NCI-H2171 treated with DMSO at 0.1 percent for 48 hours (cell line): ENCODE measurements around the gene TJP2.

Source experiments
- DNase-seq: peaks from one replicate; lab custom pipeline; 2025; lab: John Stamatoyannopoulos, UW

The TJP2 gene

DNA sequence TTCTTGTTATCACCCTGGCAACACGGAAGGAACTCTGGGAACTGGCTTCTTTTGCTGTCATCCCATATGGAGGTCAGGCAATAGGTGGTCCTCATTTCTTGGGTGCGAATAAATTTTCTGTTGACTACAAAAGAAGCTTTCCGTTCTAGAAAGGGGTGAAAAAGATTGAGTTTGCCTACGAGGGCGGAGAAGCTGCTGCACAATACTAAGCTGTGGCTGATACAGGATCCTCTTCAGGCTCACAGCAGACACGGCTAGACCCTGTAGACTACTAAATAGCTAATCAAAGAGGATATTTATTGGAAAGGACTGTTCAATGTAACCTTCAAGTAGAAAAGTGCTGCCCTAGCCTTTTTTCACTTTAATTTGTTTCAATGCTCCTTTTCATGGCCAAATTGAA, 58.1 kb downstream of the TJP2 start:
- DNase-seq: no peak

DNA sequence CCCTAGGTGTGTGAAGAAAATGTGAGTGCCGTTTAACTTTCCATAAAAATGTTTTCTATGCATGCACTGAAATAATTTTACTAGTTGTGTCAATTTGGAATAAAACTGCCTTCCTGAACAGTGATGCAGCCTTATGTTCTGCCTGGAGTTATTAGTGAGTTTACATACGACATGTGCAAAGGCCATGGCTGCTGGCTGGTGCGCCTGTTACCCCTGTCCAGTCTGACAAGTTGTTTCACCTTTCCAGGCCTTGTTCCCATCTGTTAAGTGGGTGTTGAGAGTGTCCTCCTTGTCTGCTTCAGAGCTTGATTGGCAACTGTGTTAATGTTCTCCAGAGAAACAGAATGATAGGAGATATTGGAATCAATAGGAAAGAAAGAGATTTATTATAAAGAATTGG, 60.6 kb downstream of the TJP2 start:
- DNase-seq: no peak

DNA sequence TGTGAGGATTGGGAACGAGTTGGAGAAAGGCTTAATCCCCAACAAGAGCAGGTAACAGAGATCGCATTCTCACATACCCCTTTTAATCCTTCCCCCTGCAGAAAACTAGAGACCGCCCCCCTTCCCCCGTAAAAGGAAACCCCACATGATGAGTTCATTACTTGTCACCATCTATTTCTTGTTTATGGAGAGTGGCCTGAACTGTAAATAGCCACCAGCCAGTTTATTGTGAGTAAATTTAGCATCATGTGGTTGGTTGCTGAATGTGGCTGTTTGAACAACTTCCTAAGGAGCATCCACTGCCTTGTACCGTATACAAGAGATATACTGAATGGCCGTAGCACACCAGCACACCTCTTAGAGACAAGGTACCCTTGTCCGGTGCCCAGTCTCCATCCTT, 62.1 kb downstream of the TJP2 start:
- DNase-seq: no peak

DNA sequence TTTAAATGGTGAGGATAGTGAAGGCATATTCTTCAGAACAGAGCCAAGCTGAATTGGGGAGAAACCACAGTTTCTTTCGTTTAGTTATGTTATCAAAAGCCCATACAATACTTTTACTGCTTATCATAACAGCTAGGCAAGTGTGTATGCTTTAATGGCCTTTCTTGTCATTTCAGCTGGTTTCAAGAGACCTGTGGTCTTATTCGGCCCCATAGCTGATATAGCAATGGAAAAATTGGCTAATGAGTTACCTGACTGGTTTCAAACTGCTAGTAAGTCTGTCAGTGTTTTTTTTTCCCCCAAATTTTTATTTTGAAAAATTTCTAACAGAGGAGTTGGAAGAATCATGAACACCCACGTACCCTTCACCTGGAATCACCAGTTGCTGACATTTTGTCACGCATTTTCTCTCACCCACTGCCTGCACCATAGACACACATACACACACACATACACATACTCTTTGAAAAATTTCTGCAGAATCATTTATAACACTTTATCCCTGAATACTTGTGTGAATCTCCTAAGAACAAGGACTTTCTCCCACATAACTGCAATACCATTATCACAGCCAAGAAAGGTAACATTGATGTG, 63.7 kb downstream of the TJP2 start:
- DNase-seq: no peak

DNA sequence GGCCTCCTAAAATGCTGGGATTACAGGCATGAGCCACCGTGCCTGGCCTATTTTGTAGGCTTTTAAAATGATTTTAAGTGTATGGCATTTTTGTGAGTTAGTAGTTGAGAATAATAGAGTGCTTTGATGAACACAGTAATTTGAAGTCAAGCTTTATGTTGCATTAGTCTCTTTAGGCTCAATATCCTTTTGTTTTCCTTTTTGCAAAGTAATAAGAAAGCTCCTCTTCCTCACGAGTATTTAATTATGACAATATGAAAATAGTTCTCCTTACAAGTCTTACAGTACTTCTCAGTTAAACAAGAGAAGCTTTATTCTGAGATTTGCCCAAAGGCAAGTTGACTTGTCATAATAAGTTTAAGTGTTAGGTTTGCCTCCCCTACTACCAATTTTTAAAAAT, 69.0 kb downstream of the TJP2 start:
- no peak for DNase-seq

DNA sequence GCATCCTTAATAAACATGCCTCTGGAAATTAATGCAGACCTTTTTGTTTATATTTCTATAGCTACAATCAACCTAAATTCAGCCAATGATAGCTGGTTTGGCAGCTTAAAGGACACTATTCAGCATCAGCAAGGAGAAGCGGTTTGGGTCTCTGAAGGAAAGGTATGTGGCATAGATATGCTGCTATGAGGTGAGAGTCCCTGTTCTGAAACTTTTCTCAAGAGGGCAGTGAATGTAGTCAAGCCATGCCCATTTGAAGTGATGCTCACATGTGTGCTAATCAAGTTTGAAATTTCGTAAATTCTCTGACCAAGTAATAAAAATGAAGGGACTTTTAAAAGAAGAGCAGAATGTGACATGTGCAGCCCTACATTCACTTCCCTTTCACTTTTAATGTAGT, 72.6 kb downstream of the TJP2 start:
- DNase-seq: no peak

DNA sequence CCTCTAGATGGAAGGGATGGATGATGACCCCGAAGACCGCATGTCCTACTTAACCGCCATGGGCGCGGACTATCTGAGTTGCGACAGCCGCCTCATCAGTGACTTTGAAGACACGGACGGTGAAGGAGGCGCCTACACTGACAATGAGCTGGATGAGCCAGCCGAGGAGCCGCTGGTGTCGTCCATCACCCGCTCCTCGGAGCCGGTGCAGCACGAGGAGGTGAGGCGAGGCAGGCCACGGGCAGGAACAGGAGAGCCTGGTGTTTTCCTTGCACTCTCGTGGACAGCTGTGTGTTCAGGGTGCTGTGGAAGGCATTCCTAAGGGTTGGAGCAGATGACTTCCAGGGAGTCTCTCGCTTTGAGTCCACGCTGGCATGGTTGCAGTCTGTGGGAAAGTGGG, 73.9 kb downstream of the TJP2 start:
- no peak for DNase-seq

DNA sequence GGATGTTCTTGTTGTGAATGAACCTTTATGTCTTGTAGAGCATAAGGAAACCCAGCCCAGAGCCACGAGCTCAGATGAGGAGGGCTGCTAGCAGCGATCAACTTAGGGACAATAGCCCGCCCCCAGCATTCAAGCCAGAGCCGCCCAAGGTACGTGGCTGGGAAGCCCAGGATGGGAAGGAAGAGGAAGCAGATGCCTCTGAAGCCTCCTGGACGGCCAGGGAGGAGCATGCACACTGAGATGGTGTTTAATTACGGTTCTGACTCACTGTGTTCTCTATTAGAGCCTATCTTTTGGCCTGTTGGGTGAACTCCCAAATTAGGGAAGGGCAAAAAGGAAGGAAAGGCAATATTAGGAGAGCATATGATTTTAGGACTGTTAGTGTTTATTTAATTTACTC, 75.3 kb downstream of the TJP2 start:
- no peak for DNase-seq

DNA sequence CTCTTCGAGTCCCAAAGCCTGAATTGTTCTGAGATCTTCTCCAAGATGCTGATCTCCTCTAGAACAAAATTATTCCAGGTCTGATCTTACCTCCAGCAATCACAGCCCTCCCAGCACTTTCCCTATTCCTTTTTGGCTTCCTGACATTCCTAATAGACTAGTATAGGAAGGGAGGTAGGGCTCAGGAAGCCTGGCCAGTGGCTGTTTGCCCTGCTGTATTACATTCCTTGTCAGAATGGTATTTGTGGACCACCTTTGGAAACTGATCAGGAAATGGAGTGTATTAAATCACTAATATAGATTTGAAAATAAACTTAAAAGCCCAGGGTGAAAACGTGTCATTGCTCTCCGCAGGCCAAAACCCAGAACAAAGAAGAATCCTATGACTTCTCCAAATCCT, 76.6 kb downstream of the TJP2 start:
- no peak for DNase-seq

DNA sequence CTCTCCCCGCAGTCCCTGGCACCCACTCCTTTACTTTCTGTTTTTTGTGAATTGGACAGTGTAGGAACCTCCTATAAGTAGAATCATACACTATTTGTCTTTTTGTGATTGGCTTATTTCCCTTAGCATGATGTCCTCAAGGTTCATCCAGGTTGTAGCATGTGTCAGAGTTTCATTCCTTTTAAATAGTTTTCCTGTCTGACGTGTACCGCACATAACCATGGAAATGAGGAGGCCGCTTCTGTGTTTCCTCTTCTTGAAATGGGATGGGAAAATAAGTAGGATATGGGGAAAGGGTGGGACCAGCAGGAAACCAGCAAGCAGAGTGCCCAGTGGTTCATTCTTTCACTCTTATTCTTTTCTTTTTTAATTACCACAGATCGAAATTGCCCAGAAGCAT, 78.4 kb downstream of the TJP2 start:
- DNase-seq: no peak

DNA sequence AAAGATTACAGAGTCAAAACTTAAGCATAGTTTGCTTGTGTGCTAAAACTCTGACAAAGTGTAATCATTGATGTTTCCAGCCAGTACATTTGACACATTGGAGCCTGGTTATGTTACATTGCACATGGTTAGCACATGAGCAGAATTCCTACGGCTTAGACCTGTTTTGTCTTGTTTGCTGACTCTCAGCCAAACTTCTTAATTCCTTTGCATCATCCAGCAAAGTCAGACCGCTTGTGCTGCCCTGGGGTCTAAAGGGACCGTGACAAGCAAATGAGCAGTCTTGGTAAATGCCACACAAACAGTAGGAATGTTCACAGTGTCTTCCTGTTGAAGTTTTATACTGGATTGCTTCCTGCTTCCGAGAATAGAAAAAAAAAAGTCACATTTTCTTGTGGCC, 79.0 kb downstream of the TJP2 start:
- DNase-seq: no peak

DNA sequence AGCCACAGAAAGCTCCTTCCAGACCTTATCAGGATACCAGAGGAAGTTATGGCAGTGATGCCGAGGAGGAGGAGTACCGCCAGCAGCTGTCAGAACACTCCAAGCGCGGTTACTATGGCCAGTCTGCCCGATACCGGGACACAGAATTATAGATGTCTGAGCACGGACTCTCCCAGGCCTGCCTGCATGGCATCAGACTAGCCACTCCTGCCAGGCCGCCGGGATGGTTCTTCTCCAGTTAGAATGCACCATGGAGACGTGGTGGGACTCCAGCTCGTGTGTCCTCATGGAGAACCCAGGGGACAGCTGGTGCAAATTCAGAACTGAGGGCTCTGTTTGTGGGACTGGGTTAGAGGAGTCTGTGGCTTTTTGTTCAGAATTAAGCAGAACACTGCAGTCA, 80.1 kb downstream of the TJP2 start:
- DNase-seq: no peak

DNA sequence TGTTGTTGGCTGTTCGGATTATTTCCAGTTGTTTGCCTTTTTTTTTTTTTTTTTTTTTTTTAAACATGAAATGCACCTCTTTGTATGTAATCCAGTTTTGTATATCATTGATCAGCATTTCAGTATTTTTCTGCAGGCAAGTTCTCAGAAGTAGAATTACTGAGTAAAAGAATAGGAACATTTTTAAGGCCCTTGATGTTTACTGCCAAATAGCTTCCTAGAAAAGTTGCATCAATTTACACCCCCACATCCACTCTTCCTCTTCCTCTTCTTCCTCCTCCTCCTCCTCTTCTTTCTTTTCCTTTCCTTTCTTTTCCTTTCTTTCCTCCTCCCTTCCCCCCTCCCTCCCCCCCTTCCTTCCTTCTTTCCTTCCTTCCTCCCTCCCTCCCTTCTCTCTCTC, 81.5 kb downstream of the TJP2 start:
- DNase-seq: no peak

DNA sequence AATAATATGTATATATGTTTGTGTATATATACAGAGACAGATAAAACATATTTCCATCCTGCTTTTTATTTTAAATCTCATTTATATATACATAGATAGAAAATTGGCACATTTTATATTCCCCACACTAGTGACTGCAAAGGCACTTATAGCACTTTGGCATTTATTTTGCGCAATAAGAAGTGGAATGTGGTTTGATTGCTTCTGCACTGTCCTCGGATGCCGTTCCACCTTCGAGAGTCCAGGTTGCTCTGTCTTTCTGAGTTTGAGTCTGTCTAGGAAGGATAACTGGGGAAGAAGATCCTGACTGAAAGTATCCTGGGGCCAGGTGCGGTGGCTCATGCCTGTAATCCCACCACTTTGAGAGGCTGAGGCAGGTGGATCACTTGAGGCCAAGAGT, 84.5 kb downstream of the TJP2 start:
- DNase-seq: no peak

DNA sequence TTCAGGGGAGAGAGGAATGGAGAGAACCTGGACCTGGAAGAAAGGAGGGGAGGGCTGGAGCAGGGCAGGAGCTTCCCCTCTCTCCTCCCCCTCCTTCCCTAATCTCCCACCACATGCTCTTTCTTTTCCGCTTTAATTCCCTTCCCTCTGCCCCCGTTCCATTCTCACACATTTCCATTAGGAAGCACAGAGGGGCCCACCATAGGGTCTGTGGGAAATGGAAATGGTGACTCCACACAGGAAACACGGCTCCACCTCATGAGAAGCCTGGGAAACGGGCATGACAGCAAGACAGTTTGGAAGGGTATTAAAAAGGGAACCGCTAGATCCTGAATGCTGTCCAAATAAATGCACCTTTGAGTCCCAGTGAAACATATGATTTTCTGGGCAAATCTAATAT, 86.1 kb downstream of the TJP2 start:
- no peak for DNase-seq

DNA sequence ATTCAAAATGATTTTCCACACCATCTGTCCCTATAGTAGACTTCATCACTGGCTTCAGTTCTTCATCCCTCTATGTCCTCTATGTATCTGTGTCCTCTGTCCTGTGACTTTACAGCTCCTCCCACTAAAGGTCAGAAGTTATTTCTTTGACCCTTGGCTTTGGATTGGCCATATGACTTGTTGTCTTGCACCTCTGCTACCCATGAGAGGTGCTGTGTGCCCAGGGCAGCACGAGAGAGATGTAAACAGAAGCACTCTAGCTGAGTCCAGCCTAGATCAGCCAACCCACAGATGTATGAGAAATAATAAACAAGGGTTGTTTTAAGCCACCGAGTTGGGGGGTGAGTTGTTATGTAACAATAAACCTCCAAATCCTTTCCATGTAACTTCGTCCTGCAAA, 87.6 kb downstream of the TJP2 start:
- no peak for DNase-seq

DNA sequence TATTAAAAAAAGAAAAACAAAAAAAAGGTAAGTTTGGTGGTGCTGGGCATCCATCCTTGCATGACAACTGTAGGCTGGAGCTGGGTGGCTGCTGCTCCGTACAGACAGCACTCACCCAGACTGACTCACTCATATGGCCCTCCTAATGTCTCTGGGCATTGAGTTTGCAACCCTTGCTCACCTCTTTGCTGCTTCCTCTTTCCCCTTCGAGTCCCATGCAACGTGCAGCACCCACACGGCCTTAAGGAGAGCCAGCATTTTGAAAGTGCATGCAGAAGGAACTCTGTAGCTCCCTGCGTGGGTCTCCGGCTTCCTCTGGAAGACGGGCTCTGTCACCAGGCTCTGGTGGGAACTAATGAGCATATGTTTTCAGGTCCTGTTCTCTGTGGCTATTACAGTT, 90.4 kb downstream of the TJP2 start:
- no peak for DNase-seq

DNA sequence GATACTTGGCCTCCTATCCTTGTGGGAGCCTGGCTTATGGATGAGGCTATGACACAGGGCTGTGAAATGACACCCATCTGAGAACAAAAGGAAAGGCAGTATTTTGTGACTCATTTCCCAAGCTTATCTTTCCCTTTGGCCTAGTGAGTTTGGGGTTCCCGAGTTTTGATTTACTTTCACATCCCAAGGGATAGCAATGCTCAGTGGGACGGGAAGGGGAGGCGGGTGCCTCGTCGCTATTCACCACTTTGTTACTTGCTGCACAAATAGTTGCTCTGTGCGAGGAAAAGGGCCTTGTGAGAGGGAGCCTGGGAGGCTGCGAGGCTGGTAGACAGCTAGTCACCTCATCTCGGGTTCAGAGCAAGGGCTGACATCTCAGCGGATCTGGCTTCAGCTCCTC, 91.8 kb downstream of the TJP2 start:
- DNase-seq: no peak

DNA sequence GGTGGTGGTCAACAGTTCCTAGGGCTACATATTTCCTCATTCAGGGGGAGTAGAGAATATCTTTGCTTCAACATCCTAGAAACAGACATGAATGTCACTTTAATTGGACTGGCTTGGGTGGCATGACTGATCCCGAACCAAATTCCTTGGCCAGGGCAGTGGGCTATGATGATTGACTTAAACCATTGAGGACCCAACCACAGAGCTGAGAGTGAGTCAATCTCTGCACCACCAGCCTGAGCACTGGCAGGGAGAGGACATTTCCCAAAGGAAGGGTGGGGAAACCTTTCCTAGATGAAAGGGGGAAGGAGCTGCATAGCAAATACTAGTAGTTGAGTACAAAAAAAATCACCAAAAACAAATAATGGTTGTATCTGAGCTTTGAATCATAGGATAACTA, 98.1 kb downstream of the TJP2 start:
- no peak for DNase-seq

DNA sequence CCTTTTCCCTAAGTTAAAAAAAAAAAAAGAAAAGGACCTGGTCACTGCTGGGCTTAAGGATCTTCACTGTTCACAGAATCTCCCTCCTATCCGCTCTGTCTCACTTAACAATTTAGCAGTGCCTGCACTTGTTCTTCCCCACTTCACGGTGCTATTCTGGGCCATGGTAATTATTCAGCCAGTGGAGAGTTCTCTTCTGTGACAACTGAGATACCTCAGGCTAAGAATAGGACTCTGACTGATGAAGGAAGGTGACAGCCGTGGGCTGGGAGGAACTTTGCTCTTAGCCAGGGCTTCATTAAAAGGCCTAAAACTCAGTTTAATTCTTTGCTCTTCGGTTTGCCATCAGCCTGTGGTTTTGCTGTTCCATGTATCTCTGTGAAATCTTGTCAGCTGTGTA, 99.1 kb downstream of the TJP2 start:
- DNase-seq: no peak

DNA sequence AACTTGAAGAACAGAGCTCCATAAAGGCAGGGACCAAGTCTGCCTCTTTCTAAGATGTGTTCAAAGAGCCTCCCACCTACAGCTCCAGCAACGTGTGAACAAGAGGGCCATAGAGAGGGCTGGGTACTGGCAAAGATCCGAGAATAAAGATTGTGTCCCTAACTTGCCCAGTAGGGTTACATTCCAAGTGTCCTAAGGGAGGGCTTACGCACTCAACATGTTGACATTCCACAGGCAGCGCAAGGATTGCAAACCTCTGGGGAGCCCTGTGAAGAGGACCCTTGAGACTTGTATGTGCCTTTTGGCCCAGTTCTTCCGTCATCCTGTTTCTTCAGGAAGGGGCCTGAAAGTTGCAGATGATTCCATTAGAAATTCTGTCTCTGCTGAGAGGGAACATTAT, 102.7 kb downstream of the TJP2 start:
- peak; percentile 5 for DNase-seq

DNA sequence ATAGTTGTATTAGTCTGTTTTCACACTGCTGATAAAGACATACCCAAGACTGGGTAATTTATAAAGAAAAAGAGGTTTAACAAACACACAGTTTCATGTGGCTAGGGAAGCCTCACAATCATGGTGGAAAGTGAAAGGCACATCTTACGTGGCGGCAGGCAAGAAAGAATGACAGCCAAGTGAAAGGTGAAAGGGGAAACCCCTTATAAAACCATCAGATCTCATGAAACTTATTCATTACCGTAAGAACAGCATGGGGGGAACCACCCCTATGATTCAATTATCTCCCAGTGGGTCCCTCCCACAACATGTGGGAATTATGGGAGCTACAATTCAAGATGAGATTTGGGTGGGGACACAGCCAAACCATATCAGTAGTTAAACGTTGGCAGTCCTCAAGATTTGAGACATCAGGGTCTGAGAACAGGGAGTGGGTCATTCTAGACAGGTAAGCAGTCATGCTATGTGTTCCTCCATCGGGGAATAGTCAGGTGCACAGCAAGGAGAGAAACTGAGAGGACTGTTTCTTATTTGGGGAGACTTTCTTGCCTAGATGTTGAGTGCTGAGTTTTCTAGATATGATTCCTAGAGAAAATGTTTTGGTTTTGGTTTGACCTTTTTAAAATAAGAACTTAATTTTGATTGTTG, 105.1 kb downstream of the TJP2 start:
- DNase-seq: no peak

DNA sequence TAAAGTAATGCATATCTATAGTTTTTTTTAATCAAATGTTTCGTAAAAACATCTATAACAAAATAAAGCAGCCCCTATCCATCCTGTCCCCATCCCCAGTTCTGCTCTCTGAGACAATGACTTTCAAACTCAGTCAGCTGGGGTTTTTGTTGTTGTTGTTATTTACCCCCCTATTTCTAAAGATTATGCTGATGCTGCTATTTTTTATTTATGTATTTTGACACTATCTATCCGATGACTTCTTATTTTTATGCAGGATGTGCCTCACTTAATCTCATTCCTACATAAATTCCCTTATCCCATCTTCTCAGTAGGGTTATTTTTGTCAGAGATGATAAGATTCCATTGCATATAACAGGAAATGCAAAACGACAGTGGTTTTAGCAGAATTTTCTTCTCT, 105.7 kb downstream of the TJP2 start:
- no peak for DNase-seq

DNA sequence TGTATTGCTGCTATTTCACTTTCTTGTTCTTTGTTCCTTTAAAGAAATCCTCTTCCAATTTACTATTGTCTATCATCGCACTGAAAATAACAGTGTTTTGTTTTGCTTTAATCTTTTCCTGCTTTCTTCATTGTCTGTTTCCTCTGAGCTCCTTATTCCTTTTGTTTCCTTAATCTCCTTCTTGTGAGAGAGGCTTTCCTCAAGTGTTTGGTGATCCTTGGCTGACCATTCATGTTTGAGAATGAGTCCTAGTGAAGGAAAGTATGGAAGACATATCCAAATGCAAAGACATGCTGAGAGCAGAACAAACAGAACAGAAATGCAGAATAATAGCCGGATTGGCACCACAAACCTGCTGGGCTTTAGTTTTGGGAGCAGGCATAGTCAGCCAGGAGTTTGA, 108.9 kb downstream of the TJP2 start:
- DNase-seq: no peak

DNA sequence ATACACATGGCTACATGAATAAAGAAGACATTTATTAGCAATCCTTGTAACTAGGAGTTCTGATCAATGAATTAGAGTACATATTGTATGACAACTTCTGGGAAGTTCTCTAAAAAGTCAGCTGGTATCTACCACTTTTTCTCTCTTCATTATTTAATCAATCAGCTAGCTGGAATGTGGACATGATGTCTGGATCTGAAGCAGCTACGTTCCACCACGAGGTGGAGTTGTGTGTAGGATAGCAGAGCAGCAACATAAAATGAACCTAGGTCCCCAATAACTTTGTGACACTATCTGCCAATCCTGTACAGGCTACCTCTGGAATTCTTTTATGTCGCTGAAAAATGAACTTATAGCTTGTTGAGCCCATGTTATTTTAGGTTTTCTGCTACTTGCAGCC, 118.0 kb downstream of the TJP2 start:
- DNase-seq: no peak
